ENCODE data around the gene AADACL4. TPM values are rescaled to one million over a fixed set of nuclear protein-coding genes. Genes with fewer than 3 reads are reported as not detected.

Gene AADACL4
- total RNA-seq, 1 experiment from 2014 or later: not detected

- ChIA-PET POLR2A (no interaction called here), CTCF (no interaction called here)
- no peaks in the 10 kb centered on the region for H3K9me3 ChIP-seq (ENCODE audit: control insufficient read depth, insufficient read depth, low read depth, low read length)
- H3K4me3 ChIP-seq (ENCODE audit: low read depth in 2 of 2, low read length in 2 of 2): no peak overlapping the region
- H3K27me3 ChIP-seq (ENCODE audit: control insufficient read depth, insufficient read depth, low read length): no peaks in the 10 kb centered on the region
- in situ Hi-C loops (cut with HindIII; ENCODE audit: low pct_unique_long_range_greater_than_20kb, low sequenced_read_pairs) (no loop called here), intact Hi-C loops (cut with micrococcal nuclease; ENCODE audit: unreplicated experiment) (no loop called here)
- H3K36me3 ChIP-seq (ENCODE audit: control insufficient read depth, insufficient read depth, low read length): no peaks in the 10 kb centered on the region
- TF ChIP-seq SIN3A (IDR thresholded peaks at IDR 0.05; ENCODE audit: borderline replicate concordance, insufficient read depth, low read depth, low read length): no peak
- TF ChIP-seq TCF7L2 (IDR thresholded peaks at IDR 0.05; ENCODE audit: low read depth, low read length): no peak
- TF ChIP-seq POLR2AphosphoS5 (IDR thresholded peaks at IDR 0.05; ENCODE audit: low read depth, low read length): no peak
- no peak for TF ChIP-seq REST (IDR thresholded peaks at IDR 0.05; ENCODE audit: insufficient read depth in 1 of 2, low read depth in 2 of 2, low read length in 1 of 2)
- no peak for TF ChIP-seq CTCF (IDR thresholded peaks at IDR 0.05)
- H3K4me1 ChIP-seq (ENCODE audit: control insufficient read depth, insufficient read depth, low read length): no peaks in the 10 kb centered on the region
- DNase-seq (ENCODE audit: low read depth, low spot score): no peak
- BruUV-seq (replicated peaks): no TSS peak
- ATAC-seq: no peak
- no peak overlapping the region for H3K27ac ChIP-seq (ENCODE audit: low read length)
Observed at GRCh38 chr1:12706061-12706460, 62.2 kb downstream of the AADACL4 start.

DNA sequence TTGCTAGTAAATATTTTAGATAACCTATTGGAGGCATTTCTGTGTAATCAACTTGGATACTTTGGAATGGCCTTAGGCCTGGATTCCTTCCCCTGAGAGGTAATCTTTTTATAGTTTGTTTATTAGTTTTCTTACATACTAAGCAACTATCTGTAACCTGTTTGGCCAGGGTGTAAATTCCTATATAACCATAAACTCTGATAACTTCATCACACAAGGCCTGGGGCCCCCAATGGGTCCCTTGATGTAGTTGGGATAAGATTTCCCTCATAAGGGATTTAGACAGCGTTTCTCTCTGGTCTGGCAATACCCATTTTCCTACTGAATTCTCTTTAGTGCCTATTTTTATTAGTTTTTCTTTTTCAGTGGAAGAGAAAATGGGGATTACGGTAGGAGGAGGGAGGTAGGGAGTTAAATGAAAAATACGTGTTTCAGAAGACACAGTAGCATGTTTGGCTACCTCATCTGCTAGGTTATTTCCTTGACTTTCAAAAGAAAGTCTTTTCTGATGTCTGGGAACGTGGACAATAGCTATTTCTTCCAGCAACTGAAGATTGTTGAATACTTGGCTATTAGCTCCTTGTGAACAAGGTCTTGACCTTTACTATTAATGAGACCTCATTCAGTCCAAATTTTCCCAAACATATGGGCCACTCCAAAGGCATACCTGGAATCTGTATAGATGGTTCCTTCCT lies 64.7 kb downstream of the AADACL4 start:
- intact Hi-C loops (cut with micrococcal nuclease; ENCODE audit: unreplicated experiment): no loop called here
- in situ Hi-C loops (cut with HindIII; ENCODE audit: low pct_unique_long_range_greater_than_20kb, low sequenced_read_pairs): no loop called here

GRCh38 chr1:12709091-12709491 lies 65.2 kb downstream of the AADACL4 start:
- in situ Hi-C loops (cut with HindIII; ENCODE audit: low pct_unique_long_range_greater_than_20kb, low sequenced_read_pairs): no loop called here
- ATAC-seq (no peak), DNase-seq (ENCODE audit: low read depth, low spot score) (no peak)
- CTCF ChIA-PET: no interaction called here
- H3K27me3 ChIP-seq (ENCODE audit: control insufficient read depth, insufficient read depth, low read length): peaks cover 2% of the 10 kb centered on the region; the same call in 1 of the 2 replicates
- H3K27ac ChIP-seq (ENCODE audit: low read length): no peak overlapping the region
- POLR2A ChIA-PET: no interaction called here
- H3K4me3 ChIP-seq (ENCODE audit: low read depth in 2 of 2, low read length in 2 of 2): no peak overlapping the region
- H3K9me3 ChIP-seq (ENCODE audit: control insufficient read depth, insufficient read depth, low read depth, low read length): no peaks in the 10 kb centered on the region
- H3K36me3 ChIP-seq (ENCODE audit: control insufficient read depth, insufficient read depth, low read length): no peaks in the 10 kb centered on the region
- no peak for TF ChIP-seq TCF7L2 (IDR thresholded peaks at IDR 0.05; ENCODE audit: low read depth, low read length)
- no TSS peak for BruUV-seq (replicated peaks)
- intact Hi-C loops (cut with micrococcal nuclease; ENCODE audit: unreplicated experiment): no loop called here
- no peaks in the 10 kb centered on the region for H3K4me1 ChIP-seq (ENCODE audit: control insufficient read depth, insufficient read depth, low read length)

More for the DNA sequence above, 64.7 kb downstream of the AADACL4 start:
- no TSS peak for BruUV-seq (replicated peaks)
- Histone ChIP-seq H3K4me1 (ENCODE audit: control insufficient read depth, insufficient read depth, low read length) (no peaks in the 10 kb centered on the region), H3K36me3 (ENCODE audit: control insufficient read depth, insufficient read depth, low read length) (no peaks in the 10 kb centered on the region), H3K27me3 (ENCODE audit: control insufficient read depth, insufficient read depth, low read length) (peaks cover 2% of the 10 kb centered on the region; the same call in 1 of the 2 replicates), H3K9me3 (ENCODE audit: control insufficient read depth, insufficient read depth, low read depth, low read length) (no peaks in the 10 kb centered on the region), H3K27ac (ENCODE audit: low read length) (no peak overlapping the region), H3K4me3 (ENCODE audit: low read depth in 2 of 2, low read length in 2 of 2) (no peak overlapping the region)
- TF ChIP-seq TCF7L2 (IDR thresholded peaks at IDR 0.05; ENCODE audit: low read depth, low read length) (0 out of 2 replicates have a peak, but pooled peaks have one; percentile 17), SIN3A (IDR thresholded peaks at IDR 0.05; ENCODE audit: borderline replicate concordance, insufficient read depth, low read depth, low read length) (no peak)
- DNase-seq (ENCODE audit: low read depth, low spot score) (no peak), ATAC-seq (no peak)
- POLR2A ChIA-PET: no interaction called here
- CTCF ChIA-PET: no interaction called here

All from Panc1 (cell line).